Glutamatergic neuron (in vitro differentiated cells): ENCODE measurements around the gene LITAF. TPM values are rescaled to one million over a fixed set of nuclear protein-coding genes. Genes with fewer than 3 reads are reported as not detected.

Experiments used
- DNase-seq: peaks from one replicate; pipeline ENCODE4 v3.0.0; 2022
- H3K27ac Mint-ChIP-seq: one replicate; pipeline ENCODE4 v1.8.0; 2020; ENCODE audit warnings: mild to moderate bottlenecking, mixed read lengths, inconsistent platforms; ENCODE audit not compliant: unreplicated experiment
- H3K27me3 Mint-ChIP-seq: one replicate; pipeline ENCODE4 v1.8.0; 2020; ENCODE audit warnings: mild to moderate bottlenecking, moderate library complexity, mixed read lengths, inconsistent platforms; ENCODE audit not compliant: unreplicated experiment
- H3K36me3 Mint-ChIP-seq: one replicate; pipeline ENCODE4 v1.8.0; 2020; ENCODE audit warnings: mild to moderate bottlenecking, mixed read lengths, inconsistent platforms; ENCODE audit not compliant: unreplicated experiment
- H3K4me1 Mint-ChIP-seq: one replicate; pipeline ENCODE4 v1.8.0; 2020; ENCODE audit warnings: mild to moderate bottlenecking, low read depth, mixed read lengths, inconsistent platforms; ENCODE audit not compliant: unreplicated experiment
- H3K4me3 Mint-ChIP-seq: one replicate; pipeline ENCODE4 v1.8.0; 2020; ENCODE audit warnings: mild to moderate bottlenecking, mixed read lengths, inconsistent platforms; ENCODE audit not compliant: unreplicated experiment
- H3K9me3 Mint-ChIP-seq: one replicate; pipeline ENCODE4 v1.8.0; 2020; ENCODE audit warnings: mild to moderate bottlenecking, moderate library complexity, mixed read lengths, inconsistent platforms; ENCODE audit not compliant: unreplicated experiment
- CTCF ChIP-seq: fragments of 200-600 bp; sonication (generic); IDR thresholded peaks from one replicate; pipeline ENCODE4 v1.5.0; 2021; ENCODE audit not compliant: partially characterized antibody, unreplicated experiment
- total RNA-seq: library from RNA; stranded (reverse); fragmentation: NEBNext Ultra II Directional; extraction: Animal tissue kit (Norgen Biotek cat#: 25700); gene quantifications from one replicate; pipeline ENCODE4 v1.2.1, GENCODE V29; 2021; ENCODE audit not compliant: unreplicated experiment

LITAF gene
- total RNA-seq, 1 donor from 2014 or later = 29.2 TPM

GRCh38 chr16:11611871-11612664 is 25.3 kb upstream of the LITAF start:
- no peaks in the 10 kb centered on the region for H3K36me3 Mint-ChIP-seq
- no peak overlapping the region for H3K27ac Mint-ChIP-seq
- H3K4me1 Mint-ChIP-seq = peaks cover 29% of the 10 kb centered on the region
- H3K27me3 Mint-ChIP-seq = peaks cover 10% of the 10 kb centered on the region
- peaks cover 9% of the 10 kb centered on the region for H3K9me3 Mint-ChIP-seq
- no peak overlapping the region for H3K4me3 Mint-ChIP-seq
- DNase-seq = no peak
- TF ChIP-seq CTCF = no peak

- H3K9me3 Mint-ChIP-seq = peaks cover 9% of the 10 kb centered on the region
- H3K27ac Mint-ChIP-seq = peak overlapping the region; percentile 81
- DNase-seq = no peak
- no peak overlapping the region for H3K4me3 Mint-ChIP-seq
- no peaks in the 10 kb centered on the region for H3K36me3 Mint-ChIP-seq
- TF ChIP-seq CTCF = no peak
- H3K27me3 Mint-ChIP-seq = peaks cover 10% of the 10 kb centered on the region
- H3K4me1 Mint-ChIP-seq = peaks cover 29% of the 10 kb centered on the region
These were observed 23.9 kb upstream of the LITAF start for GRCh38 chr16:11610580-11610979.

- Mint-ChIP-seq H3K27me3 (peaks cover 10% of the 10 kb centered on the region), H3K9me3 (peaks cover 9% of the 10 kb centered on the region), H3K36me3 (no peaks in the 10 kb centered on the region), H3K4me1 (peaks cover 29% of the 10 kb centered on the region), H3K4me3 (no peak overlapping the region), H3K27ac (peak overlapping the region; percentile 81)
- TF ChIP-seq CTCF = no peak
- DNase-seq = no peak
These were observed 23.4 kb upstream of the LITAF start for GRCh38 chr16:11610121-11610505.

- H3K27me3 Mint-ChIP-seq = peaks cover 10% of the 10 kb centered on the region
- DNase-seq = peak; percentile 47
- peak overlapping the region; percentile 12 for H3K4me3 Mint-ChIP-seq
- H3K27ac Mint-ChIP-seq = peak overlapping the region; percentile 81
- no peaks in the 10 kb centered on the region for H3K36me3 Mint-ChIP-seq
- H3K9me3 Mint-ChIP-seq = peaks cover 7% of the 10 kb centered on the region
- TF ChIP-seq CTCF = no peak
- peaks cover 32% of the 10 kb centered on the region for H3K4me1 Mint-ChIP-seq
These were observed 22.9 kb upstream of the LITAF start for GRCh38 chr16:11609474-11610120.

GRCh38 chr16:11605891-11606290 is 19.2 kb upstream of the LITAF start:
- Mint-ChIP-seq H3K27ac (no peak overlapping the region), H3K27me3 (peaks cover 5% of the 10 kb centered on the region), H3K4me3 (no peak overlapping the region), H3K4me1 (peaks cover 24% of the 10 kb centered on the region), H3K36me3 (no peaks in the 10 kb centered on the region), H3K9me3 (peaks cover 7% of the 10 kb centered on the region)
- DNase-seq = no peak
- no peak for TF ChIP-seq CTCF
